Activated naive CD4-positive, alpha-beta T cell treated with Interleukin-2 at 50 U/mL for 16 hours (primary cell): ENCODE results near the gene CLDN15.

Experiments
- DNase-seq: peaks from one replicate; pipeline ENCODE4 v3.0.0-alpha.2; 2020

CLDN15 gene

DNA sequence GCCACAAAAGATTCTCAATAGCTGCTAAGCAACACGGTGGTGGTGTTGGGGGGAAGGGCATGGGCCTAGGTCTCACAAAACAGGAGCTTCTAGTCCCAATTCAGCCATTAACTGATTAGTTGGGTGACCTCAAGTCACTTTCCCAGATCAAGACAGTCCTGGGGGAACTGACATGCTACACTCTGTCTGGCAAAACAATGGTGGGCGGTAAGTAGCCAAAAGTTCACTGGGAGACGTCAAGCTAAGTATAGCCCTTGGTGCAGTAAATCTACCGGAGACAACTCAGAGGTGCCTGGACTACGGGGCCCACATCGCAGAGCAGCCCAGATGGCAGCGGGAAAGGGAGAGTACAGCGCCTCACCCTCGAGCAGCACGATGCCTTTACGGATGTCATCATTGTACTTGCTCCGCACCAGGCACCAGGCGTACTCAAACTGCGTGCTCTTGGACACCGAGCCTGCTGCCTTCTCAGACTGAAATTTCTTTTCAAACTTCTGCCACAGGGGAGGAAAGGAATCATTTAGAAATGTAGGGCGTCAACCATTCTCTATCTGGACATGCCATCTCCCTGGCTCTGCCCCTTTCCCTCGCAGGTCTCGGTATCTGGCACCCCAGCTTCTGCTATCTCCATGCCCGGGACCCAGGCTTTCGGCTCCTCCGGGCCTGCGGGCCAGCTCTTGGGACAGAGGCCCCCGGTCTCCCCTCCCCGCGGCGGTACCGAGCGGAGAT lies 6.2 kb upstream of the CLDN15 start:
- no peak for DNase-seq

DNA sequence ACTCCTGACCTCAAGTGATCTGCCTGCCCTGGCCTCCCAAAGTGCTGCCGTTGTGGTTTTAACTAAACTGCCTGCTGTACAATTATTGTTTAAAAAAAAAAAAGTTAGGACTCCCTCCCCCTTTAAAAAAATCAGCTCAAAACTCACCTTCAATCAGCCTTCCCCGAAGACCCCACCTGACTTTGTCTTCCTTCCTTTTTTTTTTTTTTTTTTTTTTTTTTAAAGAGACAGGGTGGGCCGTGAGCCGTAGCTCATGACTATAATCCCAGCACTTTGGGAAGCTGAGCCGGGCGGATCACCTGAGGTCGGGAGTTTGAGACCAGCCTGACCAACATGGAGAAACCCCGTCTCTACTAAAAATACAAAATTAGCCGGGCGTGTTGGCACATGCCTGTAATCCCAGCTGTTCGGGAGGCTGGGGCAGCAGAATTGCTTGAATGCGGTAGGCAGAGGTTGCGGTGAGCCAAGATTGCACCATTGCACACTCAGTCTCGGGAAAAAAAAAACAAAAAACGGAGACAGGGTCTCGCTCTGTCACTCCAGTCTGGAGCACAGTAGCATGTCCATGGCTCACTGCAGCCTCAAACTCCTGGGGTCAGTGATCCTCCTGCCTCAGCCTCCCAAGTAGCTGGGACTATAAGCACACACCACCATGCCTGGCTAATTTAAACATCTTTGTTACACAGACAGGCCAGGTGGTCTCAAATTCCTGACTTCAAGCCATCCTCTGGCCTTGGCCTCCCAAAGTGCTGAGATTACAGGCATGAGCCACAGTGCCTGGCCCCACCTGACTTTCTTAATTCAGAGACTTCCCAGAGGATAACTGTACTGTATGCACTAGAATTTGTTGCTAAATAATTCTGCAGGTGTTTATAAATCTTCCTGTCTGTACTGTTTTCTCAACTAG lies 4.1 kb upstream of the CLDN15 start:
- DNase-seq: no peak

DNA sequence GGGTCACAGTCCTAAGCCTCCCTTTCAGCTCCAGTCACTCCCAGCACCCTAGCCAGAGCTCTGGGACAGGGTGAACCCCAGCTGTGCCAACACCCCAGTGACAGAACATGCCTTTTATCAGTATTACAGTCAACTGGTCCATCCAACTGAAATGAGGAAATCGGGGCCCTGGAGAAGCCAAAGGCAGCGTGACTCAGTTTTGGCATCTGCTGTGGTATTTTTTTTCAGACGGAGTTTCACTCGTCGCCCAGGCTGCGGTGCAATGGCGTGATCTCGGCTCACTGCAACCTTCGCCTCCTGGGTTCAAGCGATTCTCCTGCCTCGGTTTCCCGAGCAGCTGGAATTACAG lies 3.4 kb upstream of the CLDN15 start:
- DNase-seq: no peak

DNA sequence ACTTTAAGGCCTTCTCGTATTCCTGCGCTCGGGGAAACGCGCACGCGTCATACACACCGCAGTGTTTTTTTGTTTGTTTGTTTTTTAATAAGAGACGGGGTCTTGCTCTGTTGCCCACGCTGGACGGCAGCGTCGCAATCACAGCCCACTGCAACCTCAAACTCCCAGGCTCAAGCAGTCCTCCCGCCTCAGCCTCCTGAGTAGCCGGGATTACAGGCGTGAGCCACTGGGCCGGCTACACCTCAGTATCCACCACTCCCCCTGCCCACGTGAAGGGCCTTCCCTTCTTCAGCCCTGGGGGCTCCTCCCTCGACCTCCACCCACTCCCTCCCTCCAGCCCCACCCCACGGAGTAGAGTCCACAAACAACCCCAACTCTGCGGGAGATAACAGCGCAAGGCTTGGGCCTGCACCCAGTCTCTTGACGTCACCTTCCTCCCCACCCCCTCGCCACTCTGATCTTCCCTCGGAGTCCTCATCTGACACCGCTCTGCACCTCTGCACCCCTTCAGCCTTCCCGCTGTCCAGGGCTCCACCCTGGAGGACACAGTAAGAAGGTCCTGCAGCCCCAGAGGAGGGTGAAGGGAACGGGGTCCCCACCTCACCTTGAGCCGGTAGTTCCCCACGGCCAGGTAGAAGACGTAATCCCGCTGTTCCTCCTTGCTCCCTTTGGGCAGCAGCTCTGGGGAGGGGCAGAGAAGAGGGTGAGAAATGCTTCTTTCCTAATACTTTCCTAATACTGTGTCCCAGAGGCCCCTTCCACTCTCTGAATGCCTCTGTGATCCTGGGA lies 2.8 kb upstream of the CLDN15 start:
- DNase-seq: no peak

DNA sequence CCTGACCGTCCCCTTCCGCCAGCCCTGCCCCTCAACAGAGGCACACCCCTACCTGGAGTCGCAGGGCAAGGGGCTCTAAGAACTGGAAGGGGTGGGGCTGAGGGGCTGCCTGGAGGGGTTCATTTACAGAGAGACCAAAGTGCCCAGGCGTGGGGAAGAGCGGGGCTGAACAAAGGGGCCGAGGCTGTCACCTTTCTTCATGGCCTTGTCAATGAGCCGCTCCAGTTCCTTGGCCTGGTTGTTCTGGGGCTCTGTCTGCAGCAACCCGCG lies 2.3 kb upstream of the CLDN15 start:
- no peak for DNase-seq

DNA sequence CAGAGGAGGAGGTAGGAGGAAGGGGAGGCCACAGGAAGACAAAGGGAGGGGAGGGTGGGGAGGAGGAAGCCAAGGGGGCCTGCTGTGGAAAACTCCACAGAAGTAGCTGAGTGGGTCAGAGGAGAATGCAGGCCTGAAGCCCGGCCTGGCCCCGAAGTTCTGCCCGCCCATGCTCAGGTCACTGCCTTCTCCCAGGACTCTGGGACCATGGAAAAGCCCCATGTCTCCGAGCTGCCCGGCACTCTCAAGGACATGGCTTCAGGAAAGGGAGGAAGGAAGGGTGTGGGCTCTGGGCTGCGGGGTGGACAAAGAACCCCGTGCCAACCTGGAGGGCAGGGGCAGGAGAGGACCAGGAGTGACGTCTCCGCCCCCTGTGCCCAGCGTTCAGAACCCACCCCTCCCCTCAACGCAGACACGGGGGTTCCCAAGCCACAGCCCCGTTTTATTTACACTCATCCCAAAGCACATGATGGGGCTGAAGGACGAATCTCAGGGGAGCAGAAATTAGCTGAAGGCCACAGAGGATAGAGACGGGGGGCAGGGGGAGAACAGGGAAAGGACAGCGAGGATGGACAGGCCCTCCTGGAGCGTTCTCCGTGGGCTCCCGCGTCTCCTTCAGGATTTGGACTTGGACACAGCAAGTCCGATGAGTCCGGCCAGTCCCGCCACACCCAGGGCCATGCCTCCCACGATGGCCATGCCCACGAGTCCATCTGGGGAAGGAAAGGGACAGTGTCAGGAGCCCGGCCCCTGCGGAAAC lies 1.8 kb upstream of the CLDN15 start:
- DNase-seq: no peak

DNA sequence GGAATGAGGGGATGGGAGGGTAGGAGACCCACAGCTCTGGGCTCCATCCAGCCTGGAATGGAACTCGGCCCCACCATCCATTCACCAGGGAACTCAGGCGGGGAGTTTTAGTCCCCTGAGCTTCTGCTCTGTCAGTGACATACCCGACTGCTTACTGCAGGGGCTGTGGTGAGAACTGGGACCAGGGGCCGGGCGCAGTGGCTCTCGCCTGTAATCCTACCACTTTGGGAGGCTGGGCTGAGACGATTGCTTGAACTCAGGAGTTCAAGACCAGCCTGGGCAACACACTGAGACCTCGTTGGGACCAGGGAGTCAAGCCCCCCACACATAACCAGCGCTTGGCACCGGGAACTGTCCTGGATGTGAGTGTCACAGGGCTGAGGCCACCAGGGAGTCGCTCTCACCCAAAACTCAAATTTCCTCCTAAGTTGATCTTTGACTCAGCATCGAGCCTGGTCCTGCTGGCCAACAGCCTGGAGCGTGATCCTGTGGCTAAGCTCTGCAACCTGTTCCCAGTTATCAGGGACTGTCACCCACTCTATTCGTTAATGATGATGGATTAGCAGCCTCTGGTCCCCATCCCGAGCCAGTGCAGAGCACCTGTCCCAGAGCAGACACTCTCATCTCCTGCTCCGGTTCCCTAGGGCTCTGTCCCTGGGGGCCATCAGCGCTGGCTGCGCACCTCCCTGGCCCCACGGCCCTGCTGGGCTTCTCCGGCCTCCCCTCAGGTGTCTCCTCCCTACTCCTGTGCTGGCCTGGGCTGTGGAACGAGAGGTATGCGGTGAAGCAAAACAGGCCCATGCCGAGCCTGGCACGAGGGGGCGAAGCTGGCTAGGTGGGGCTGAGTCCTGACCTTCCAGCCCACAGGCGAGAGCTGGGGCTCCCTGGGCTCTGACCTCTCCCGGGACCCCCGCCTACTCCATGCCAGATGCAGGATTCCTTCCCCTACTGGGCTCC lies 902 bp upstream of the CLDN15 start:
- no peak for DNase-seq

DNA sequence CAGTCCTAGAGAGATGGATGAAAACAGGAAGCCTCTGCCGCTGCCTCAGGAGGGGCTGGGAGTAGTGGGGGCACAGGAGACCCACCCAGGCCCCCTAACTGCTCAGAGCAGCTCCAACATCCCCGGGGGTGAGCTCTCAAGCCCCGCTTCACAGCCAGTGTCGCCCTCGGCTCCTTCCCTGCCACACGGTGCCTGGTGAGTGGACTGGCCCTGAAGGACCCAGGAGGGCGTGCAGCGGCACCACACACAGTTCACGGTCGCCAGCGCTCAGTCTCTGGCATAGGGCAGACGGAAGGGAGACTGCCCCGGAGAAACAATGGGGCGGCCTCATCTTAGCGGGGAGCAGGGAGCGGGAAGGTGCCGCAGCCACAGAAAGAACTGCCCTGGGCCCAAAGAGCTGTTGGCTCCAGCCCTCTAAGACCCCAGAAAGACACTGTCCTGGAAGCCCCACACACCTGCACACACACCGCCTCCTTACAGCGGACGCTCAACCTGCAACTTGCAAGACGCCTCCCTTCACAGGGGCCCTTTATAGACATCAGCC lies 1.2 kb downstream of the CLDN15 start:
- DNase-seq: no peak

DNA sequence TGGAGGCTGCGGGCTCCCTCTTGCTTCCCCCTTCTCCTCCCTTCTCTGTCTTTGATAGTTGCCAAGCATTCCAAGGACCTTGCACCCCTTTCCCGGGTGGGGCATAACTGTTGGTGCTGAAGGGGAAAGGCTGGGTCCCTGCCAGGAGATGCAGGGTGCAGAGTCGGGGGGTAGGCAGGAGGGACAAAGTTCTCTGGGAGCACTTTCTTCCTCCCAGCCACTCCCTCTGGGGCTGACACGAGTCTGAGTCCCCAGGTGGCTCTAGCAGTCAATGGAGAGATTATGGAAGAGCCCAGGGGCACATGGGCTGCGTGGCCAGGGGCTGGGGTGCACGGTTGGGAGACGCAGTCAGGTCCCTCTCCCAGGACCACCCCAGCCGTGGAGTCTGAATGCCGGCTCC lies 2.1 kb downstream of the CLDN15 start:
- DNase-seq: no peak

DNA sequence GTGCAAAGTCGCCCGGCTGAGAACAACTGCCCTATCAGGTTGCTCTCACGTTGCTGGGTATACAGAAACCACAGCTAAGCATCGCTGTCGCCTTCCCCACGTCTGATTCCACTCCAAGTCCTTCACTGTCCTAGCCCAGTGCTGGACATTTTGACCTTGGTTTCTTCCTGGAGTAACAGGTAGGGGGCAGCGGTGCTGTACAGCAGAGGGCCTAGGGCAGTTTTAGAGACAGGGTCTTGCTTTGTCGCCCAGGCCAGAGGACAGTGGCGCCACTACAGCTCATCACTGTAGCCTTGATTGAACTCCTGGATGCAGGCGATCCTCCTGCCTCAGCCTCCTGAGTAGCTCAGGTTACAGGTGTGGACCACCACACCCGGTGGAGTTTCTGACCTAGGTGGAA lies 2.6 kb downstream of the CLDN15 start:
- no peak for DNase-seq

DNA sequence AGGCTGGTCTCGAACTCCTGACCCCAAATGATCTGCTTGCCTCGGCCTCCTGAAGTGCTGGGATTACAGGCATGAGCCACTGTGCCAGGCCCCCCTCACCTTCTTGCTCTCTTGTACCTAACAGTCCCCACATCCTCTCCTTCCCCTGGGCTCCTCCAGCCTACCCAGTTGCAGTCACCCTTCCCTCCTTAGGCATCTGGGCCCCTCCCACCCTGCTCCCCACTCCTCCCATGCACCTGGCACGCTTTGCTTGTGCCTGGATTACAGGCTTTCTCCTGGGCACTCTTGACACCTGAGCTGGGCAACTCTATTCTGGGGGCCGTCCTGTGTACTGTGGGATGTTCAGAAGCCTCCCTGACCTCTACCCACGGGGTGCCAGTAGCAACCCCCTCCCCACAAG lies 3.0 kb downstream of the CLDN15 start:
- no peak for DNase-seq

DNA sequence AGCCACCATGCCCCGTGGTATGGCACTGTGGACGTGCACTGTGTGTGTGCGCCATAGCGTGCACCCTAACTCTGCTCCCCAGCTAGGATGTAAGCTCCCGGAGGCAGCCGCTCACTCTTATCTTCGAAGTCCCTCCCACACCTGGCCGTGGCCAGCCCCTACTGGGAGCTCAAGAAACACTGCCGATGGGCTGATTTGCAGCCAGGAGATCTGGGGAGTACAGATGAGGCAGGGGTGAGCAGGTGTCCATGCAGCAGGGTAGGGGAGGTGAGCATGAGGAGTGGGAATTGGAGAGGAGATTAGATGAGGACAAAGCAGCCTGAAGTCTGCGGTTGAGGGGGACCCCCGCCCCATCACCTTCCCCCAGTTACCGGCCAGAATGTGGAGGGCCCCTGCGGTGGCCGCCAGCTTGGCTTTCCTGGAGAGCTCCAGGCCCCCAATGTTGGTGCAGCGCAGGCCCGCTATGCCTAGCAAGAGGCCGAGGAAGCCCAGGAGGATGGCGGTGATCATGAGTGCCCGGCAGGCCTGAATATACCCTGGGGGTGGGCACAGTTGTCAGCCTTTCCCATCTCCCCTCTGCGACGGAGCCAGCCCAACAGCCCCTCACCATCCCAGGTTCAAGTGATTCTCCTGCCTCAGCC lies 3.6 kb downstream of the CLDN15 start:
- DNase-seq: no peak

DNA sequence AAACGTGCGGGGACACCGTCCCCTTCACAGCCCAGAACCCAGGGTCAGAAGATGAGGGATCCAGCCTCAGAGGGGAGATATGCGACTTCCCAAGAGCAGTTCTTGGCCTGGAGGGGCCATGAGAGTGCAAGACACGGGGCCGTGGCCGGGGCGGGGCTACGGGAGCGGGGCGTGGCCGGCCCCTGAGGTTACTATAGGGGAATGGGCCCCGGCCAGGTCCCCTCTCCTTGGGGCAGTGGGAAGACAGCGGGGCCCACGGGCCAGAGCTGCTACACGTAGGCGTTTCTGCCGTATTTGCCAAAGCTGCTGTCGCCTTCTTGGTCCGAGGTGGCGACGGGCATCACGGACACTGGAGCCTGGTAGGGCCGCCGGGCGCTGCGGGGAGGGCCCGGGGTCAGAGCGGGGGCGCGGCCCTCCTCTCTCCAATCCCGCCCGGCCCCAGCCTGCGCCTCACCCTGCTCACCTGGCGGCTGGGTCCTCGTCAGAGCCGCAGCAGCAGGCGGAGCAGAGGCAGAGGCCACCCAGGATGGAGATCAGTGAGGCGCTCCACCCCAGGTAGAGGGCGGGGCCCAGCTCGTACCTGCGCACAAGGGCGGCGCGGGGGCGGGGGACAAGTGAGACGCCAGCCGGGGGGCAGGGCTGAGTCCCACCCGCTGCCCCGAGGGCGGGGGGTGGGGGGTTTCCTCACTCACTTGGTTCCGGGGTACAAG lies 5.3 kb downstream of the CLDN15 start:
- no peak for DNase-seq

DNA sequence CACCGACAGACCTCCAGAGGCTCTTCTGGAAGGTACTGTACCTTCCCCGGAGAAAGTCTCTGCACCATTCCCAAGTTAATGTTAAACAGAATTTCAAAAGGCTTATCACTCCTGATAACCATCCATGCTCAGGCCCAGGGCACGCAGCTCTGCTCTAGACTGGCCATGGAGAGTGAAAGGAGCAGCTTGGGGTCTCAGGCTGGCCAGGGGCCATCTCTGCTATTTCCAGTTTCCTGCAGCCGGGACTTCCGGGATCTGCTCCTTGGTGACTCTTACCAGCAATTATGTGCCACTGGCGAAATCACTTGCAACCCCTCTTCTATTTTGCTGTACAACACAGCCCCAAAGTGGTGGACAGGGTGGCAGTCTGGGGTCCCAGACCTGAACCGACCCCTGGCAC lies 6.0 kb downstream of the CLDN15 start:
- no peak for DNase-seq

DNA sequence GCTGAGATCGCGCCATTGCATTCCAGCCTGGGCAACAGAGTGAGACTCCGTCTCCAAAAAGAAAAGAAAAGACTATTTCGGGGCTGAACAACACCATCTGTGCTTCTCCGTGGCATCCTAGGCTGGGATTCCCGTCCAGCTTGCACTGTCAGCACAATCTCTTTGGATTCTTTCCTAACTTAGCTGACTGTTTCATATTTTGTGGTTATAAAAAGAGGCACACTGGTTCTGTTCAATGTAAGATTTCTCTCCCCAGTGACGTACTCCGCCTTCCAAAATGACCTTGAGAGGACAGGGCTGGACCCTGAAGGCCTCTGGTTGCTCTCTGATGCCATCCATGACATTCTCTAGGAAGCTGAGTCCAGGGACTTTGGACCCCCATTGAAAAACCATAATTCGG lies 10.9 kb downstream of the CLDN15 start:
- no peak for DNase-seq

DNA sequence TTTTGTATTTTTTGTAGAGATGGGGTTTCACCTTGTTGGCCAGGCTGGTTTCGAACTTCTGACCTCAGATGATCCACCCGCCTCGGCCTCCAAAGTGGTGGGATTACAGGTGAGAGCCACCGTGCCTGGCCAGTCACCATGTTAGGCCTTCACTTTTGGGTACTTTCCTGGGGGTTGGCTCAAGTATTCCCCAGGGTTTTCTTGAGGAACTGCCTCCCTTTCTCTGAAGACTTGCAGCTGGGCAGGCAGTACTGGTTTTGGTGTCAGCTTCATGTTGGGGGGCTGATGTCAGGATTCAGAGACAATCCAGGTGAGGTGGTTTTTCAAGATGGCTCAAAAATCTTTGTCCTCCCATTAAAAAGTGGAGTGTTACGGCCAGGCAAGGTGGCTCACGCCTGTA lies 12.0 kb downstream of the CLDN15 start:
- no peak for DNase-seq

DNA sequence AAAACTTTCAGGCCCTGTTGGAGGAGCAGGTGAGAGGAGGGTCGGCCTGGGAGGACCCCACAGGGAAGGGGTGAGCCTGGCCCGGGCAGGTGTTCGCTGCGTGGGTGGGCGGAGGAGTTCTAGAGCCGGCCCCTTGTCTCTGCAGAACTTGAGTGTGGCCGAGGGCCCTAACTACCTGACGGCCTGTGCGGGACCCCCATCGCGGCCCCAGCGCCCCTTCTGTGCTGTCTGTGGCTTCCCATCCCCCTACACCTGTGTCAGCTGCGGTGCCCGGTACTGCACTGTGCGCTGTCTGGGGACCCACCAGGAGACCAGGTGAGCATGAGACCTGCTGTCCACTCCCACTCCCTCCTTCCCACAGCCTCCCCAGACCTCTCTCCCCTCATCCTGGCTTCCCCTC lies 14.1 kb downstream of the CLDN15 start:
- DNase-seq: no peak

DNA sequence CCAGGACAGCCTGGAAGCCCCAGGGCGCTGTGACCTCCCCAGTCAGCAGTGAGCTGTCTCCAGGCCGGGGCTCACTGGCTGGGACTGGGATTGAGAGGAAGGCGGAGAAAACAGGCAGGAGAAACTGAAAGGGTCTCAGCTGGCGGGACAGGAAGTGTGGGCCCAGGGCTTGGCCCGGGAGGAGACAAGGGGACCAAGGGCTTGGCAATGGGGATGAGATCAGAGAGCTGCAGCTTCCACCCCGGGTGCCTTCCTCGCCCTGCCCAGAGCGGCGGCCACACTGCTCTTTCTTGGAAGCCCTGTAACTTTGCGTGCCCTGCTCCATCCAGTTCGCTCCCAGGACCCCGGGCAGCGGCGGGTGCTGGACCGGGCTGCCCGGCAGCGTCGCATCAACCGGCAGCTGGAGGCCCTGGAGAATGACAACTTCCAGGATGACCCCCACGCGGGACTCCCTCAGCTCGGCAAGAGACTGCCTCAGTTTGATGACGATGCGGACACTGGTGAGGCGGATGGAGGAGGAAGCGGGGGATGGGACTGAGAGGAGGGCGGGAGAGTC lies 15.2 kb downstream of the CLDN15 start:
- no peak for DNase-seq

DNA sequence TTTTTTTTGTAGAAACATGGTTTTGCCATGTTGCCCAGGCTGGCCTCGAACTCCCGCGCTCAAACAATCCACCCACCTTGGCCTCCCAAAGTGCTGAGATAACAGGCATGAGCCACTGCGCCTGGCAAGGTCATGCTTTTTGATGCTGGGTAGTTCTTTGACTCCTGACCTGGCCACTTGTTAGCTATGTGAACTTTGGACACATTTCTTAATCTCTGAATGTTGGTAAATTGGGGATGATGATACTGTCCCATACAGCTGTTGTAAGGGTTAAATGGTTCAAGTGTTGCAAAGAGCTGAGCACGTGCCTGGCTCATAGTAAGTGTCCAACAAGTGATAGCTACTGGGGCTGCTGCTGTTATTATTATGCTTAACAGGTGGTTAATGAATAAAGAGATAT lies 17.3 kb downstream of the CLDN15 start:
- no peak for DNase-seq
